Adipose tissue (tissue), 3 donors: ENCODE measurements around the gene EXO5. TPM values are rescaled to one million over a fixed set of nuclear protein-coding genes. Genes with fewer than 3 reads are reported as not detected.
"Not testable (repeated sequence)": the region's sequence is repeated elsewhere in the genome, so short reads cannot be mapped to it uniquely, and the experiment has no call there.

ENCODE experiments used
- H3K27ac ChIP-seq: one replicate; pipeline ENCODE4 v1.5.1; 2013; ENCODE audit warnings: low read depth, low read length
- WGBS, 3 donors: extraction: QIAGEN DNeasy Blood & Tissue Kit; methylation state at CpG; one replicate each; pipeline ENCODE4 v1.1.7; 2013; 5-methylcytosine and 5-hydroxymethylcytosine counted together
- polyA plus RNA-seq, 3 donors: library from polyadenylated mRNA; stranded (reverse); fragments of 200-250 nt; gene quantifications; one replicate each; pipeline ENCODE4 v1.2.3, GENCODE V29; 2013
- donor health status: healthy with polysubstance abuse.
- donor health status: Bipolar disorder and iron deficiency.
- donor health status: healthy.

The EXO5 gene
- polyA plus RNA-seq, 3 donors, result 2.0 to 4.5 (median 4.2) TPM

- H3K27ac ChIP-seq, result no peak overlapping the region
- WGBS, 3 donors, result 73 to 95% (median 94%) methylated on average over 2 of the region's 2 CpGs
These were observed 27.2 kb downstream of the EXO5 start for GRCh38 chr1:40535732-40536131.

- H3K27ac ChIP-seq, result no peak overlapping the region
- WGBS, 3 donors, result 53 to 88% (median 62%) methylated on average over 7 of the region's 7 CpGs
These were observed 30.8 kb downstream of the EXO5 start for GRCh38 chr1:40539338-40539737.

- WGBS, 3 donors, result 96 to 98% (median 97%) methylated on average over 4 of the region's 4 CpGs
- no peak overlapping the region for H3K27ac ChIP-seq
These were observed 38.4 kb downstream of the EXO5 start for GRCh38 chr1:40546957-40547356.

- WGBS, 3 donors, result 53 to 61% (median 58%) methylated on average over 4 of the region's 4 CpGs
- no peak overlapping the region for H3K27ac ChIP-seq
These were observed 44.5 kb downstream of the EXO5 start for GRCh38 chr1:40553017-40553416.

- 87 to 93% (median 90%) methylated on average over 7 of the region's 7 CpGs for WGBS, 3 donors
- not testable (repeated sequence) for H3K27ac ChIP-seq
These were observed 46.2 kb downstream of the EXO5 start for GRCh38 chr1:40554807-40555206.

GRCh38 chr1:40556121-40556520, 47.6 kb downstream of the EXO5 start:
- H3K27ac ChIP-seq, result no peak overlapping the region
- 92 to 95% (median 94%) methylated on average over 5 of the region's 5 CpGs for WGBS, 3 donors

GRCh38 chr1:40558241-40558640, 49.7 kb downstream of the EXO5 start:
- not testable (repeated sequence) for H3K27ac ChIP-seq
- 45 to 96% (median 92%) methylated on average over 1 of the region's 1 CpG for WGBS, 3 donors

- no peak overlapping the region for H3K27ac ChIP-seq
- WGBS, 3 donors, result 76 to 85% (median 81%) methylated on average over 2 of the region's 2 CpGs
These were observed 53.6 kb downstream of the EXO5 start for GRCh38 chr1:40562185-40562584.

- H3K27ac ChIP-seq, result no peak overlapping the region
- WGBS, 3 donors, result 80 to 90% (median 85%) methylated on average over 4 of the region's 4 CpGs
These were observed 54.7 kb downstream of the EXO5 start for GRCh38 chr1:40563266-40563665.

GRCh38 chr1:40564506-40564905, 55.9 kb downstream of the EXO5 start:
- 65 to 80% (median 77%) methylated on average over 3 of the region's 3 CpGs for WGBS, 3 donors
- no peak overlapping the region for H3K27ac ChIP-seq

GRCh38 chr1:40564913-40565312, 56.3 kb downstream of the EXO5 start:
- 78 to 90% (median 82%) methylated on average over 3 of the region's 3 CpGs for WGBS, 3 donors
- H3K27ac ChIP-seq, result no peak overlapping the region

Other genes starting within 250 kb of the EXO5 start
- gene COL9A2, start 191.5 kb upstream of the EXO5 start, polyA plus RNA-seq, result 1 to 10 TPM in 2 of 3 donors, under 1 TPM in 1; 0.91 to 2.8 (median 1.0) TPM
- 10 to 100 TPM; 13.3 to 57.0 (median 31.4) TPM for gene SMAP2, start 135.0 kb upstream of the EXO5 start, polyA plus RNA-seq
- under 1 TPM; 0.22 to 0.70 (median 0.34) TPM for gene ZFP69B, start 58.3 kb upstream of the EXO5 start, polyA plus RNA-seq
- 1 to 10 TPM; 1.2 to 5.2 (median 1.4) TPM for gene ZFP69, start 31.5 kb upstream of the EXO5 start, polyA plus RNA-seq
- 1 to 10 TPM; 1.0 to 1.9 (median 1.6) TPM for gene ZNF684, start 22.9 kb downstream of the EXO5 start, polyA plus RNA-seq
- under 1 TPM; 0.21 to 0.79 (median 0.36) TPM for gene RIMS3, start 156.9 kb downstream of the EXO5 start, polyA plus RNA-seq
- gene NFYC, start 182.9 kb downstream of the EXO5 start, polyA plus RNA-seq, result 10 to 100 TPM; 26.5 to 32.9 (median 26.9) TPM